ENCODE results near the gene MINDY2.
"Not testable (repeated sequence)": the region's sequence is repeated elsewhere in the genome, so short reads cannot be mapped to it uniquely, and the experiment has no call there.

GRCh38 chr15:58883926-58884325, 112.8 kb downstream of the MINDY2 start:
- not testable (repeated sequence) for TF ChIP-seq CTCF (optimal IDR thresholded peaks at IDR 0.05 in 1 of 3, IDR thresholded peaks at IDR 0.05 in 1 of 3, conservative IDR thresholded peaks at IDR 0.05 in 1 of 3; ENCODE audit: extremely low read depth in 1 of 3, insufficient read depth in 2 of 3, low read length in 3 of 3); EZH2 (IDR thresholded peaks at IDR 0.05; ENCODE audit: low read length)

All from keratinocyte (primary cell).